ELR (cell line): ENCODE measurements around the gene ZBTB21.

Source experiments
- DNase-seq: peaks from one replicate; pipeline ENCODE4 v3.0.0-alpha.2; 2015; ENCODE audit warnings: low read depth

The ZBTB21 gene

DNA sequence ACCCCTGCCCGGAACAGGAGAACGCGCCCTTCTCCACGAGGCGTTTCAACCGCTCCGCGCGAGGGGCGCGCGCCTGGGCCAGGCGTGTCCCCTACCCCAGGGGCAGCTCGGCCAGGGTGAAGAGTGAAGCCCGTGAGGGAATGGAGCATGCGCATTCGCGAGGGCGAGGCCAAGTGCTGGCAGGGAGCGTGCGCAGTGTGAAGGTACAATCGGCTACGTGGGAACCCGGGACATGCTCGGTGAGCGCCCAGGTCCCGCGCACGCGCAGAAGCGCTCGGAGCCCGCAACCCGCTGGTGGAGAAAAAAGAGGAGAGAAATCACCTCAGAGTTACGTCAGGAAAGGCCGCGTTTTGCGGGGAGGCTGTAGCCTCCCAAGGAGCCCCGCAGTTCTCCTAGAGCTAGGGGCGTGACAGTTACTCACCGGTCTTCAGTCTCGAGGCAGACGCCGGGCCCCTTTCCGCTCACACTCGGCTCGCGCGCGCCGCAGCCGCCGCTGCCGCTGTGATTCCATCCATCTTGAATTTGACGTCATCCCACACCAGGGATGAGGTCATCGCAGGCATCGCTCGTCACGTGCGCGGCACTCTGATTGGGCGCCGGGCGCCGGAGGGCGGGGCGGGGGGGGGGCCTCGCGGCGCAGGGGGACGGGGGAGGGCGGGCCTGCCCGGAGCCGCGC, at the start of gene ZBTB21:
Gene ZBTB21, minus strand, starts transcription at position 530 of the 676 bp plus-strand sequence. CDS start 16,265 bp downstream, outside the sequence.
- DNase-seq = peak; percentile 97

- no peak for DNase-seq
These were observed 49.6 kb upstream of the ZBTB21 start for GRCh38 chr21:42059721-42060120.

DNA sequence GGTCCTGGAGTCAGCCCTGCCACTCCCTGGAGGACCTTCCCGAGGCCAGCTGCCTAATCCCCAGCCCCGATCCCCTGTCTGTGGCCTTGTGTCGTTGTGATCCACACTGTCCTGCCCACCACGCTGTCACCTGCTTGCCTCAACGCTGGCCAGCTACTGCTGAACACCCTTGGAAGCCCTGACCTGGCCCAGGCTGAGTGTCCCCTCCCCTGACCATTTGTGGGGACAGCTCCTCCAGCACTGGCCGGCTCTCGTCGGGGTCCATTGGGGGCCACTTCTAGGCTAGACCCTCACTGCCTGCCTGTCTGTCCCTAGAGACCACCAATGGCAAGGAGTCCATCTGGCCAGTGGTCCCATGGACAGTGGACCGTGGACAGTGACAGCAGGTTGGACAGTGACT, 49.0 kb upstream of the ZBTB21 start:
- no peak for DNase-seq

DNA sequence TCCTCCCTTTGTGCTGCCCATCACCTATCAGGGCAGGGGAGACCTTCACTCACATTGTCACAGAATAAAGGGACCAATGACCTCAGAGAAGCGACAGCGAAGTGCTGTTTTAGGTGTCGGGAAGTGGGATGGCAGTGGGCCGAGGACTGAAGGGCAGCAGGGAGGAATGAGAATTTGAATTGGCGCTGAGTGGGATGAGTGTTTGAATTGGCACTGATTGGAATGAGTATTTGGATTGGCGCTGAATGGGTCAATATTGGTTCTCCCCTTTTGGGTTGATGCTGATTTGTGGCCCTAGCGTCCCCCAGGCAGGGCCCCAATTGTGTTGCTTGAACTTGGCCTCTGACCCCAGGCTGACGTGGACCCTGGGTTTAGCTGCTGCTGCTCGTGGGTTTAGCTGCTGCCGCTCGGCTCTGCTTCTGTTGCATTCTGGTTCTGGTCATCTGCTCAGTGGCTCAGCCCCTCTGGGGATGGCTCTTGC, 48.5 kb upstream of the ZBTB21 start:
- DNase-seq = no peak

DNA sequence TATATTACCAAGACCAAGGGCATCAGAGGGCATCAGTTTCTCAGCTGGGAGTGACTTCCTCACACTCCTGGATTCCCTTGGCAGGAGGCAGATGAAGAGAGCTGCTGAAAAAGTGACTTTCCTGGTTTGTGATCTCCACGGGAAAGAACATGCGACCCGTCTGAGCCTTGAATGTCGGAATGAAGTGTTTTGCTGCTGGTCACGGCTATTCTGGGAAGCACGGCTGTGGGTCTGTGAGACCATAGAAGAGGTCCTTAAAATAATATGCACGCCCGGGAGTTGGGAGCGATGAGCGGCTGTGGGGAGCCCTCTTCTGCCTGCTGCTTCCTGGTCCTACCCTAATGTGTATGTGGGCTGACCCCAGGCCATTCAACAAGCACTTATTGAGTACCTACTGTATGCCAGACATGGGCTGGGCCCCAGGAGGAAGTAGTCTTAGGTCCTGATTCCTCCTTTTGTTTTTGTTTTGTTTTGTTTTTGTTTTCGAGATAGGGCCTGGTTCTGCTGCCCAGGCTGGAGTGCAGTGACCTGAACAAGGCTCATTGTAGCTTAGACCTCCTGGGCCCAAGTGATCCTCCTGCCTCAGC, 47.8 kb upstream of the ZBTB21 start:
- no peak for DNase-seq

- DNase-seq = peak; percentile 56
These were observed 47.0 kb upstream of the ZBTB21 start for GRCh38 chr21:42056996-42057689.

DNA sequence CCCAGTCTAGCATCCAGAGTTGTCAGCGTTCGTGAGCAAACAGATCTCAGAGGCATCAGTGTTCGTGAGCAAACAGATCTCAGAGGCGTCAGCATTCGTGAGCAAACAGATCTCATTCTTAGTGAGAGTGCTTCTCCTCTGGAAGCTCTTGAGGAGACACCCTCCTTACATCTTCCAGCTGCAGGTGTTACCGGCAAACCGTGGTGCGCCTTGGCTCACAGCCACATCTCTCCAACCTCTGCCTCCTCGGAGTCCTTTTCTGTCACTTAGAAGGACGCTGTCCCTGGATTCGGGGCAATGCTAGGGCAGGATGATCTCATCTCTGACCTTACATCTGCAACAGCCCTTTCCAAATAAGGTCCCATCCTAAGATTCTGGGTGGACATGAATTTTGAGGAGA, 46.3 kb upstream of the ZBTB21 start:
- no peak for DNase-seq

DNA sequence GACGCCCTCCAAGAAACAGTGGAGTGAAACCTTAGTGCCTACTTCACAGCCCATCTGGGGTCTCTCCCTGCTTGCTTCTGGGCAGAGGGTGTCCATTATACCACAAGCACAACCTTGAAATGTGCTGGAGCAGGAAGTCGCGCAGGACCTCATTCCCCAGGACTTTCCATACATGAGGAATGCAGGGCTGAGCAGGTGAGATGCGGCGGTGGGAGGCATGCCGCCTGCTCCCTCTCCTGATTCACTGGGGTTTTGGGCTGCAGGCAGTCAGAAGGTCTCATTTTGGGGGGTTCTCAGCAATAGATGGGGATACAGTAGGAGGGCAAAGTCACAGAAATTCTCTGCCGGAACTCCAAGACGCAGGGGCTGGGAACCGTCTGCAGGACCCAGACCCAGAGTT, 45.3 kb upstream of the ZBTB21 start:
- no peak for DNase-seq

DNA sequence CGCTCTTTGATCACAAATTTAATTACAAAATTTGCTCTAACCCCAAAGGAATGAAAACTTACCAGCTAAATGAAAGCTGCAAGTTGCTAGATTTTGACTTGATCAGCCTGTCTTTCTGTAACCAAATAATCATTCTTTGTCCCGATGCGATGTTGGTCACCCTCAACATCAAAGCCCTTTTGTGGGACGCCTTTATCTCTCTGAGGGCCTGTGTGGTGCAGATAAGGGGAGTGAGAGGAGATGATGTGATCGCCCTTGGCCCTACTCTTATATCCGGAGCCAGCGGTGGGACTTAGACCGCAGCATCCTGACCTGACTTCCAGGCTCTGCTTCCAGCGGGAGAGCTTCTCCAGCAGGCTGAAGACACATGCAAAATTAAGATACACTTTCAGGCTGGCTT, 41.6 kb upstream of the ZBTB21 start:
- DNase-seq = no peak

DNA sequence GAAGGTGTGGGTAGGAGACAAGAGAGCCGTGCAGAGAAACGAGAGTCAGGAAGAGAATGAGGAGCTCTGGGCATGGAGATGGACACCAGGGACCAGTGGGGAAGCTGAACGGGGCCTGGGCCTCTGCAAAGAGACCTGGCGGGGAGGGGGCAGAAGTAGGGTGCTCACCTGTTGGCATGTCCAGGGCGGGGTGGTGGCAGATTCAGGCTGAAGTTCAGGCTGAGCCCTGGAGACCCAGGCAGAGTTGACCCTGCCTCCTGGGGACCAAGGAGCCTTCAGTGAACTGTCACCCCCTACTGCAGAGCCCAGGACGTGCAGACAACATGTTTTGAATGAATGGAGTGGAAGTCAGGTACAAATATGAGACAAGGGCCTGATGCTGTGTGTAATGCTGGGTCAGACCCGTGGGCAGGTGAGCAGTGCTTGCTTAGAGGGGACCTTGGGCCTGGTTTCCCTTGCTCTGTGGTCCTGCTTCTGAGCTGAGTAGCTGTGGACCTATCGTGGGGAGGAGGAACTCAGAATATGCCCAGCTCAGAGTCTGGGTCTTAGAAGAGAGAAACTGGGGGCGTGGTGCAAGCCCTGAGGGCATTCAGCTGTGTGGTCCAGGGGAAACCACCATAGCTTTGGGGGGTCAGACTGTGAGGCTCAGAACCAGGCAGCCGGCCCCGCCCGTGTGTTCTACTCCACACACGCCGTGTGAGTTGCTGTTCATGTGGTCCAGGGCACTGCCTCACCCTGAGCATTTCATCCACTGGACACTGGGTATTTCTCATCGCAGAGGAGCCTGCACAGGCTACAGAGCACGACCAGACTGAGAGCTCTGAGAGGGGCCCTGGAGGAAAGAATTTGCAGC, 39.6 kb upstream of the ZBTB21 start:
- DNase-seq = no peak

DNA sequence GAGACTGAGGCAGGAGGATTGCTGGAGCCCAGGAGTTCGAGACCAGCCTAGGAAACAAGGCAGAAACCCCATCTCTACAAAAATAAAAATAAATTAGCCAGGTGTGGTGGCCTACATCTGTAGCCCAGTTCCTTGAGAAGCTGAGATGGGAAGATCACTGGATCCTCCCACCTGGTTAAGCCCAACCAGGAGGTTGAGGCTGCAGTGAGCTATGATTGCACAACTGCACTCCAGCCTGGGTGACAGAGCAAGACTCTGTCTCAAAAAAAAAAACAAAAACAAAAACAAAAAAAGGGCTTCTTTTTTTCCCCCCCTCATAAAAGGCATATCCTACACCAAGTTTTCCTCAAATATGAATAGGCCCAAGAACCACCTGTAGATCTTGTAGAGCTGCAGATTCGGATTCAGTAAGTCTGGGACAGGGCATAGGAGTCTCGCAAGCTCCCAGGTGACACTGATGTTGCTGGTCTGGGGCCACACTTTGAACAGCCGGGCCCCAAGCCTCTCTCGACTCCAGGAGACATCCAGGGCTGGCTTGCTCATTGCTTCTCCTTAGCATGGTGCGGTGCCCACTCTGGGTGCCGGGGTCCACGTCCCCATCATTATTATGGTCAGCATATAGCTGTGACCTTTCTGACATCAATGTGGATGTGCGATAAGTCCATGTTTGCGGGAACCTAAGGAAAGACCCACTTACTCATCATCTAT, 38.9 kb upstream of the ZBTB21 start:
- DNase-seq = no peak

DNA sequence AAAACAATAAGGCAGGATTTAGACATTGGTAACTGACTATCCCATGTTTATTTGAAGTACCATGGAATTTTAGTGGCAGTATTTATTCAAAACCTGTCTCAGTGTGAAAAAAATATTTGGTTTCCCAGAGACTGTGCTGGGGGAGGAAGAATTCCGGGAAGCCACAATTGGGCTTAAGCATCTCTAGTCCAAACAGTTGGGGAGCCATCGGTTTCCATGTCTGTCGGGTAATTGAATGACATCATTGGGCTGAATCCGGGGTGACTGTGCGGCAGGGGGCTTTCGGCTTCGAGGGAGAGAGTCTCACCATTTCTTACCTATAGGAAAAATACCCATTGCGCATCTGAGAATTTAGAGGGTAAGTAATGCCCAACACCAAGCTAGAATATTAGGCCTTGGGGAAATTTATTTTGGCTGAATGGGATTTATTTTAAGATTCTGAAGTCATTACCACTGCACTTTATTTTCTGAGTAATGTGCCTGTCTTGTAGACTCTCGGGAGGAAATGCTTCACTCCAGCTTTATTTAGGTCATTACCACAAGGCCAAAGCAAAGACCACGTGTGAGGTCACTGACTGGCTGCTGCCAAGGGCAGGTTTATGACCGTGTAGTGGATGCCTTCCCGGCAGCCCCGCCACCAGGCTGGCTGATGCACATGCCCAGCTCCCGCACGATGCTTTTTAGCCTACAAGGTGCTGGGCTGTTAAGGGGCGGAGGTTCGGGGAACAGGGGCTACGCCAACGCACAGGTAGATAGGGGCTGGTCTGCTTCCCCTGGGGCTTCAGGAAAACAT, 37.9 kb upstream of the ZBTB21 start:
- DNase-seq = peak; percentile 93

DNA sequence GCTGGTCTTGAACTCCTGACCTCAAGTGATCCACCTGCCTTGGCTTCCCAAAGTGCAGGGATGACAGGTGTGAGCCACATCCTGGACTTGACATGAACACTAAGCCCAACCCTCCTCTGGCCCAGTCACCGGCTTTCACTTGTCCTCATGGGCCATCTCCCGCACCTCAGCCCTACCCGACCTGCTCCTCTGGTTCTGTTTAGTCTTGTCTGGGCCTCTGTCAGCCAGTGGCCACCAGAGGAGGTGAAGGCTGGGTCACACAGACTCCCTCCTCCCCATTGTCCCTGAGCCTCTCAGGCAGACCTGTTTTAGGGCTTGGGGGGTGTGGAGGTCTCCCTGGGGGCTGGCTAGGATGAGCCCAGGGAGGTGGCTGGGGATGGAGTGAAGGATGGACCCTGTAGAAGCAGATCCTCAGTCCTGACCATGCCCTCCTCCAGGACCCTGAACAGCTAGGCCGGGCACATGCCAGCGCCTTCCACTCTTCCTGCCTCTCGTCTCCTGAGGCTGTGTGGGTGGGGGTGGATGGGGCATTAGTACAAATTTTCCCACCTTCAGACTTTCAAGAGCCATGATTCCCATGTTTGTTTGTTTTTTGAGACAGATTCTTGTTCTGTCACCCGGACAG, 34.8 kb upstream of the ZBTB21 start:
- no peak for DNase-seq

DNA sequence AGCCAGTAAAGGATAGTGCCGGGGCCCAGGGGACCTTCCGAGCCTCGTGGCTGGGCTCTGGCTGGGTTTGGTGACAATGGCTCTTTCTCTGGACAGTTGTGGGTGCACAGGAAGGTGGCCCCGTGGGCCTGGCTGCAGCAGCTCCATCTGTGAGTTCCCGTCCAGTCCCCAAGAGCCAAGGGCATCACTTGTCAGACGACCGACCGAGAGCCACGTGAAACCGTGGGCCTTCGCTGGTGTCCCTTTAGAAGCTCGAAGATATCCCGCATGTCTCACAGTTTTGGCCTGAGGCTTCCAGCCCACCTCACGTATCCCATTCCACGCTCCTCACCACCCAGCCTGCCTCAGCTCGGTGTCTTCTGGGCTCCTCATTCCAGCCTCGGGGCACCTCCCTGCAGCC, 33.8 kb upstream of the ZBTB21 start:
- DNase-seq = no peak

GRCh38 chr21:42043201-42043895, 33.2 kb upstream of the ZBTB21 start:
- no peak for DNase-seq

- DNase-seq = no peak
These were observed 32.5 kb upstream of the ZBTB21 start for GRCh38 chr21:42042651-42043050.

- no peak for DNase-seq
These were observed 31.6 kb upstream of the ZBTB21 start for GRCh38 chr21:42041711-42042110.

DNA sequence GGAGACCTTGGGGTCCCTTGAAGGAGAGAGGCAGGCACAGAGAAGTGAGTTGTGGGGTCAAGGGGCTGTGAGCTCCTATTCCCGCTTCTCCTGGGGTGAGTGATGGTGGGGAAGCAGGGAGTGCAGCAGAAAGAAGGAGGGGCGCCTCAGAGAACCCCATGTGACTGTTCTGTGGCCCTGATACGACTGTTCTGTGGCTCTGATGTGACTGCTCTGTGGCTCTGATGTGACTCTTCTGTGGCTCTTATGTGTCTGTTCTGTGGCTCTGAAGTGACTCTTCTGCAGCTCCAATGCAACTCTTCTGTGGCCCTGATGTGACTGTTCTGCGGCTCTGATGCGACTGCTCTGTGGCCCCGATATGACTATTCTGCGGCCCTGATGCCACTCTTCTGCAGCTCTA, 31.1 kb upstream of the ZBTB21 start:
- DNase-seq = no peak

- peak; percentile 100 for DNase-seq
These were observed 30.4 kb upstream of the ZBTB21 start for GRCh38 chr21:42040411-42041180.
